Keratinocyte (primary cell): Measurements from ENCODE around the gene PGM2L1.

Experiments used
- CTCF ChIP-seq, 3 experiments: IDR thresholded peaks in 1 of 3; conservative IDR thresholded peaks in 1 of 3; optimal IDR thresholded peaks in 1 of 3; 2 replicates in 2 of 3; 3 replicates in 1 of 3; pipeline versions ENCODE3 to v1.5.1; 2011; ENCODE audit warnings: low read length in 3 of 3, mild to moderate bottlenecking in 3 of 3, moderate library complexity in 2 of 3, control low read depth in 1 of 3, inconsistent platforms in 1 of 3; ENCODE audit not compliant: insufficient read depth in 2 of 3; ENCODE audit errors: extremely low read depth in 1 of 3
- EZH2 ChIP-seq: IDR thresholded peaks from one replicate; pipeline ENCODE4 v1.6.1; 2012; ENCODE audit warnings: inconsistent platforms, mild to moderate bottlenecking, low read length, moderate library complexity

- TF ChIP-seq CTCF (optimal IDR thresholded peaks at IDR 0.05 in 1 of 3, IDR thresholded peaks at IDR 0.05 in 1 of 3, conservative IDR thresholded peaks at IDR 0.05 in 1 of 3; ENCODE audit: extremely low read depth in 1 of 3, insufficient read depth in 2 of 3, low read length in 3 of 3) (no peak), EZH2 (no peak)
These were observed 65.0 kb downstream of the PGM2L1 start for GRCh38 chr11:74333193-74333592.
